CD4-positive, alpha-beta T cell treated with Interleukin-12 subunit alpha and Interleukin-12 subunit beta, for 1 hour (primary cell): ENCODE results near the gene PLPP4.

Experiments
- DNase-seq: peaks from one replicate; pipeline ENCODE4 v3.0.0-alpha.2; 2020

PLPP4 gene

GRCh38 chr10:120614680-120615079 is 157.7 kb downstream of the PLPP4 start:
- DNase-seq: no peak

- no peak for DNase-seq
Observed at GRCh38 chr10:120616311-120616911, 159.4 kb downstream of the PLPP4 start.

- DNase-seq: no peak
Observed at GRCh38 chr10:120628197-120628596, 171.2 kb downstream of the PLPP4 start.

GRCh38 chr10:120630266-120630665 is 173.2 kb downstream of the PLPP4 start:
- DNase-seq: no peak

- DNase-seq: no peak
Observed at GRCh38 chr10:120632047-120632446, 175.0 kb downstream of the PLPP4 start.

GRCh38 chr10:120632942-120633341 is 175.9 kb downstream of the PLPP4 start:
- no peak for DNase-seq

- DNase-seq: no peak
Observed at GRCh38 chr10:120634659-120635058, 177.6 kb downstream of the PLPP4 start.
